IPS-15b (cell line): ENCODE results near the gene SASH1.

ENCODE experiments used
- H3K27me3 ChIP-seq: one replicate; pipeline ENCODE4 v1.6.1; 2013; ENCODE audit warnings: low read length; ENCODE audit not compliant: control insufficient read depth, insufficient read depth
- H3K36me3 ChIP-seq: one replicate; pipeline ENCODE4 v1.6.1; 2013; ENCODE audit warnings: low read length; ENCODE audit not compliant: control insufficient read depth, insufficient read depth
- H3K4me1 ChIP-seq: one replicate; pipeline ENCODE4 v1.6.1; 2013; ENCODE audit warnings: mild to moderate bottlenecking, low read length; ENCODE audit not compliant: control insufficient read depth, insufficient read depth
- H3K4me3 ChIP-seq: one replicate; pipeline ENCODE4 v1.5.1; 2013; ENCODE audit warnings: low read depth, low read length
- H3K9ac ChIP-seq: one replicate; pipeline ENCODE4 v1.6.1; 2013; ENCODE audit warnings: low read depth, mild to moderate bottlenecking, low read length
- H3K9me3 ChIP-seq: one replicate; pipeline ENCODE4 v1.6.1; 2013; ENCODE audit warnings: mild to moderate bottlenecking, low read length; ENCODE audit not compliant: control insufficient read depth, insufficient read depth

Gene SASH1

GRCh38 chr6:148509800-148510581 lies 167.4 kb downstream of the SASH1 start:
- Histone ChIP-seq H3K9me3 (no peaks in the 10 kb centered on the region), H3K27me3 (no peaks in the 10 kb centered on the region), H3K4me3 (no peak overlapping the region), H3K36me3 (no peaks in the 10 kb centered on the region), H3K9ac (no peak overlapping the region), H3K4me1 (peaks cover 22% of the 10 kb centered on the region)

GRCh38 chr6:148513145-148514071 lies 170.8 kb downstream of the SASH1 start:
- no peak overlapping the region for H3K9ac ChIP-seq

GRCh38 chr6:148514091-148514845 lies 171.6 kb downstream of the SASH1 start:
- H3K36me3 ChIP-seq: no peaks in the 10 kb centered on the region
- H3K27me3 ChIP-seq: no peaks in the 10 kb centered on the region
- H3K9me3 ChIP-seq: no peaks in the 10 kb centered on the region
- peaks cover 18% of the 10 kb centered on the region for H3K4me1 ChIP-seq
- no peak overlapping the region for H3K9ac ChIP-seq
- H3K4me3 ChIP-seq: no peak overlapping the region

More at GRCh38 chr6:148513145-148514071, 170.8 kb downstream of the SASH1 start:
- Histone ChIP-seq H3K36me3 (no peaks in the 10 kb centered on the region), H3K4me1 (peaks cover 26% of the 10 kb centered on the region), H3K27me3 (no peaks in the 10 kb centered on the region), H3K9me3 (no peaks in the 10 kb centered on the region), H3K4me3 (no peak overlapping the region)

- H3K9ac ChIP-seq: no peak overlapping the region
- H3K36me3 ChIP-seq: peaks cover 8% of the 10 kb centered on the region
- no peaks in the 10 kb centered on the region for H3K27me3 ChIP-seq
- H3K4me3 ChIP-seq: no peak overlapping the region
- H3K4me1 ChIP-seq: peaks cover 16% of the 10 kb centered on the region
- no peaks in the 10 kb centered on the region for H3K9me3 ChIP-seq
Observed at GRCh38 chr6:148516217-148516616, 173.6 kb downstream of the SASH1 start.

GRCh38 chr6:148516617-148517016 lies 174.0 kb downstream of the SASH1 start:
- Histone ChIP-seq H3K9ac (no peak overlapping the region), H3K4me3 (no peak overlapping the region), H3K36me3 (peaks cover 8% of the 10 kb centered on the region), H3K4me1 (peaks cover 16% of the 10 kb centered on the region), H3K9me3 (no peaks in the 10 kb centered on the region), H3K27me3 (no peaks in the 10 kb centered on the region)

GRCh38 chr6:148517470-148517869 lies 174.8 kb downstream of the SASH1 start:
- Histone ChIP-seq H3K9ac (no peak overlapping the region), H3K9me3 (no peaks in the 10 kb centered on the region), H3K36me3 (peaks cover 8% of the 10 kb centered on the region), H3K27me3 (no peaks in the 10 kb centered on the region), H3K4me3 (no peak overlapping the region), H3K4me1 (peaks cover 16% of the 10 kb centered on the region)

- Histone ChIP-seq H3K27me3 (no peaks in the 10 kb centered on the region), H3K9me3 (no peaks in the 10 kb centered on the region), H3K4me1 (peaks cover 14% of the 10 kb centered on the region), H3K9ac (no peak overlapping the region), H3K4me3 (no peak overlapping the region), H3K36me3 (peaks cover 8% of the 10 kb centered on the region)
Observed at GRCh38 chr6:148518511-148519156, 176.0 kb downstream of the SASH1 start.

- H3K27me3 ChIP-seq: no peaks in the 10 kb centered on the region
- no peak overlapping the region for H3K9ac ChIP-seq
- H3K36me3 ChIP-seq: peaks cover 8% of the 10 kb centered on the region
- no peak overlapping the region for H3K4me3 ChIP-seq
- peaks cover 12% of the 10 kb centered on the region for H3K4me1 ChIP-seq
- H3K9me3 ChIP-seq: no peaks in the 10 kb centered on the region
Observed at GRCh38 chr6:148520109-148520841, 177.6 kb downstream of the SASH1 start.

- H3K9me3 ChIP-seq: no peaks in the 10 kb centered on the region
- no peak overlapping the region for H3K9ac ChIP-seq
- peaks cover 8% of the 10 kb centered on the region for H3K36me3 ChIP-seq
- H3K4me1 ChIP-seq: peaks cover 4% of the 10 kb centered on the region
- no peaks in the 10 kb centered on the region for H3K27me3 ChIP-seq
- no peak overlapping the region for H3K4me3 ChIP-seq
Observed at GRCh38 chr6:148521158-148521557, 178.5 kb downstream of the SASH1 start.

- Histone ChIP-seq H3K4me1 (peaks cover 3% of the 10 kb centered on the region), H3K4me3 (no peak overlapping the region), H3K27me3 (no peaks in the 10 kb centered on the region), H3K9me3 (no peaks in the 10 kb centered on the region), H3K9ac (no peak overlapping the region), H3K36me3 (peaks cover 8% of the 10 kb centered on the region)
Observed at GRCh38 chr6:148521586-148521985, 178.9 kb downstream of the SASH1 start.
